K562 (cell line): ENCODE results near the gene KAZN. TPM values are rescaled to one million over a fixed set of nuclear protein-coding genes. Genes with fewer than 3 reads are reported as not detected.

Experiments
- ATAC-seq: fragments of 200-7000 bp; cut with Tn5 transposase; 3 replicates; pipeline ENCODE4 v1.9.1; 2020; ENCODE audit warnings: moderate library complexity
- BruUV-seq: library from RNA; stranded (reverse); fragments of 400-500 nt; replicated peaks from 2 replicates; lab custom pipeline; 2021; lab: Mats Ljungman, UMichigan
- CTCF ChIA-PET: fragments of 300-600 bp; formaldehyde crosslinking; extraction: SDS; loops from one replicate; lab custom pipeline; 2021; ENCODE audit warnings: low intra/inter-chr PET ratio; lab: Yijun Ruan, JAX
- POLR2A ChIA-PET: fragments of 300-600, 350-650 bp; sonication (Branson Sonifier 250); formaldehyde crosslinking; extraction: SDS; loops from one replicate; lab custom pipeline; 2021; ENCODE audit warnings: antibody characterized with exemption, inconsistent platforms; lab: Yijun Ruan, JAX
- DNase-seq, 4 experiments: peaks; one replicate each; pipeline versions ENCODE4 v3.0.0 to v3.0.0-alpha.2; 2011 to 2018; ENCODE audit warnings: low spot score in 3 of 4, mixed read lengths in 3 of 4; ENCODE audit errors: extremely low read depth in 1 of 4
- FAIRE-seq: peaks from 2 replicates; lab custom pipeline; 2011; peaks lifted over from hg19 to GRCh38; lab: Jason Lieb, UNC
- H2AFZ ChIP-seq: 2 replicates; pipeline ENCODE4 v1.6.0; 2011; ENCODE audit warnings: low read depth, low read length, control low read depth, inconsistent platforms
- H3K27ac ChIP-seq: fragments of 200-600 bp; 3 replicates; pipeline ENCODE4 v1.8.0; 2011; ENCODE audit warnings: low read depth, mild to moderate bottlenecking, control low read depth, inconsistent platforms, low read length, moderate library complexity, mixed read lengths; ENCODE audit errors: extremely low read depth
- H3K27me3 ChIP-seq, 2 experiments: fragments of 300-600 bp in 1 of 2; 2 replicates in 1 of 2; 3 replicates in 1 of 2; pipeline versions ENCODE4 v1.6.0 to v1.8.0; 2011; ENCODE audit warnings: inconsistent platforms in 2 of 2, low read length in 2 of 2, mild to moderate bottlenecking in 1 of 2, mixed read lengths in 1 of 2, moderate library complexity in 1 of 2; ENCODE audit not compliant: control insufficient read depth in 2 of 2, insufficient read depth in 2 of 2
- H3K36me3 ChIP-seq: fragments of 300-600 bp; 3 replicates; pipeline ENCODE4 v1.8.0; 2011; ENCODE audit warnings: mild to moderate bottlenecking, low read length, inconsistent platforms; ENCODE audit not compliant: control insufficient read depth, insufficient read depth
- H3K4me1 ChIP-seq, 2 experiments: fragments of 200-600 bp in 1 of 2; replicated peaks in 1 of 2; 2 replicates in 1 of 2; 3 replicates in 1 of 2; pipeline versions ENCODE4 v1.5.1 to v1.8.0; 2011; ENCODE audit warnings: inconsistent platforms in 2 of 2, low read length in 2 of 2, mild to moderate bottlenecking in 1 of 2, mixed read lengths in 1 of 2, moderate library complexity in 1 of 2; ENCODE audit not compliant: control insufficient read depth in 2 of 2, insufficient read depth in 2 of 2
- H3K4me2 ChIP-seq: 2 replicates; pipeline ENCODE4 v1.6.1; 2011; ENCODE audit warnings: low read length, control low read depth, inconsistent platforms, mixed read lengths; ENCODE audit not compliant: insufficient read depth
- H3K4me3 ChIP-seq: fragments of 200-600 bp; sonication (generic), shearing (Covaris generic); 2 replicates; pipeline ENCODE4 v1.5.1; 2016; ENCODE audit warnings: control low read depth, inconsistent platforms
- H3K79me2 ChIP-seq: fragments of 200-600 bp; 3 replicates; pipeline ENCODE4 v1.8.0; 2011; ENCODE audit warnings: low read length, inconsistent platforms; ENCODE audit not compliant: control insufficient read depth, insufficient read depth
- H3K9ac ChIP-seq, 2 experiments: 2 replicates each; pipeline versions ENCODE4 v1.6.0 to v1.6.1; 2011; ENCODE audit warnings: low read depth in 2 of 2, low read length in 2 of 2, control low read depth in 1 of 2, inconsistent platforms in 1 of 2, mild to moderate bottlenecking in 1 of 2, mixed read lengths in 1 of 2; ENCODE audit not compliant: insufficient read depth in 1 of 2
- H3K9me1 ChIP-seq: one replicate; pipeline ENCODE4 v1.6.0; 2011; ENCODE audit warnings: inconsistent platforms, mild to moderate bottlenecking, low read length, moderate library complexity; ENCODE audit not compliant: control insufficient read depth, insufficient read depth
- H3K9me3 ChIP-seq: replicated peaks from 2 replicates; pipeline ENCODE4 v1.5.1; 2011; ENCODE audit warnings: low read depth, low read length, inconsistent platforms; ENCODE audit not compliant: control insufficient read depth, insufficient read depth
- H4K20me1 ChIP-seq: replicated peaks from 2 replicates; pipeline ENCODE4 v1.6.1; 2011; ENCODE audit warnings: low read length, inconsistent platforms, mixed read lengths; ENCODE audit not compliant: control insufficient read depth, insufficient read depth
- MYBL2 ChIP-seq, 2 experiments: fragments of 450-650 bp in 1 of 2; sonication (generic) in 1 of 2; formaldehyde crosslinking in 1 of 2; IDR thresholded peaks; 2 replicates each; pipeline versions ENCODE4 v1.6.1 to v1.8.1; 2017 to 2022; ENCODE audit warnings: borderline replicate concordance in 1 of 2, inconsistent platforms in 1 of 2, low read depth in 1 of 2, mild to moderate bottlenecking in 1 of 2, missing genetic modification reagents in 1 of 2, moderate library complexity in 1 of 2
- NONO ChIP-seq, 2 experiments: fragments of 200-400 bp in 1 of 2; fragments of 450-650 bp in 1 of 2; formaldehyde crosslinking in 1 of 2; IDR thresholded peaks; 2 replicates each; pipeline ENCODE4 v1.6.1; 2017; ENCODE audit warnings: low read depth in 2 of 2, mild to moderate bottlenecking in 2 of 2, moderate library complexity in 2 of 2, low read length in 1 of 2
- NR1H2 ChIP-seq: sonication (generic); formaldehyde crosslinking; IDR thresholded peaks from 2 replicates; pipeline ENCODE4 v1.4.0; 2020; ENCODE audit warnings: mild to moderate bottlenecking, missing genetic modification reagents
- RAD21 ChIP-seq, 2 experiments: fragments of 250-450 bp in 1 of 2; fragments of 450-650 bp in 1 of 2; sonication (Bioruptor Pico) in 1 of 2; formaldehyde crosslinking in 1 of 2; IDR thresholded peaks in 1 of 2; conservative IDR thresholded peaks in 1 of 2; 2 replicates each; pipeline versions ENCODE4 v1.4.0 to v1.8.0; 2020 to 2022; ENCODE audit warnings: mild to moderate bottlenecking in 2 of 2, moderate library complexity in 1 of 2
- RBBP5 ChIP-seq: fragments of 200-600 bp; sonication (generic); IDR thresholded peaks from 2 replicates; pipeline ENCODE4 v1.6.1; 2012; ENCODE audit warnings: borderline replicate concordance, mild to moderate bottlenecking, low read length, control low read depth, inconsistent platforms; ENCODE audit not compliant: insufficient read depth, poor library complexity, severe bottlenecking
- RUNX1 ChIP-seq: sonication (generic); IDR thresholded peaks from 2 replicates; pipeline ENCODE4 v1.6.1; 2016; ENCODE audit warnings: antibody characterized with exemption, low read depth
- SMAD1 ChIP-seq: fragments of 150-350 bp; IDR thresholded peaks from 2 replicates; pipeline ENCODE4 v1.6.1; 2014; ENCODE audit warnings: low read length, low read depth; ENCODE audit not compliant: partially characterized antibody
- SMAD4 ChIP-seq: fragments of 250-450 bp; sonication (Bioruptor Pico); conservative IDR thresholded peaks from 2 replicates; pipeline ENCODE4 v1.8.0; 2021; ENCODE audit warnings: inconsistent platforms, mild to moderate bottlenecking, moderate library complexity
- SPI1 ChIP-seq: IDR thresholded peaks from 2 replicates; pipeline ENCODE4 v1.6.1; 2011; ENCODE audit warnings: low read depth, low read length, control low read depth, borderline replicate concordance
- ZNF354B ChIP-seq: fragments of 250-450 bp; sonication (Bioruptor Pico); IDR thresholded peaks from 2 replicates; pipeline ENCODE4 v1.4.0; 2020
- ZNF785 ChIP-seq: fragments of 250-450 bp; sonication (Bioruptor Pico); IDR thresholded peaks from 2 replicates; pipeline ENCODE4 v1.4.0; 2020; ENCODE audit warnings: mild to moderate bottlenecking
- ZNF830 ChIP-seq: fragments of 250-450 bp; sonication (Bioruptor Pico); IDR thresholded peaks from 2 replicates; pipeline ENCODE4 v1.5.0; 2021; ENCODE audit warnings: mild to moderate bottlenecking
- WGBS: fragments of 100-300 bp; shearing (Covaris generic); methylation state at CpG from one replicate; pipeline ENCODE4 v1.1.6; 2016; ENCODE audit warnings: low coverage, mixed read lengths; ENCODE audit not compliant: insufficient coverage; ENCODE audit errors: missing lambda C conversion rate; 5-methylcytosine and 5-hydroxymethylcytosine counted together
- in situ Hi-C: fragments of 300-500 bp; cut with MboI; formaldehyde crosslinking; loops from 4 replicates; pipeline ENCODE4 v1.15.0; 2018; ENCODE audit warnings: inconsistent platforms, mixed read lengths
- intact Hi-C: fragments of 100-400 bp; cut with micrococcal nuclease; formaldehyde crosslinking; loops from 2 replicates; pipeline ENCODE4 v1.14.2; 2022
- polyA plus RNA-seq, 8 experiments: library from polyadenylated mRNA; depleted of rRNA in 4 of 8; stranded (reverse) in 5 of 8; unstranded in 3 of 8; fragments of >200 nt; fragmentation: Nextera tagmentation in 2 of 8; fragmentation: Illumina TruSeq in 1 of 8; extraction: Ambion mirVana in 2 of 8; extraction: Trizol in 1 of 8; gene quantifications; 2 replicates each; pipeline versions ENCODE4 v1.2.1 to v1.2.3, GENCODE V29; 2011 to 2014; ENCODE audit warnings: inconsistent platforms in 1 of 8, missing spikeins in 1 of 8
- total RNA-seq, 7 experiments: library from RNA; depleted of rRNA in 6 of 7; stranded (reverse); fragments of >200 nt in 6 of 7; fragmentation: Illumina TruSeq in 2 of 7; extraction: Trizol in 2 of 7; gene quantifications; 2 replicates each; pipeline versions ENCODE4 v1.2.1 to v1.2.3, GENCODE V29; 2011 to 2021; ENCODE audit warnings: low replicate concordance in 1 of 7

Gene KAZN
- total and polyA plus RNA-seq, 9 of the 15 experiments (the other 6 are each of a cell fraction or from before 2014, with no cell fraction given) = 2.1 to 21.6 (median 5.4) TPM

DNA sequence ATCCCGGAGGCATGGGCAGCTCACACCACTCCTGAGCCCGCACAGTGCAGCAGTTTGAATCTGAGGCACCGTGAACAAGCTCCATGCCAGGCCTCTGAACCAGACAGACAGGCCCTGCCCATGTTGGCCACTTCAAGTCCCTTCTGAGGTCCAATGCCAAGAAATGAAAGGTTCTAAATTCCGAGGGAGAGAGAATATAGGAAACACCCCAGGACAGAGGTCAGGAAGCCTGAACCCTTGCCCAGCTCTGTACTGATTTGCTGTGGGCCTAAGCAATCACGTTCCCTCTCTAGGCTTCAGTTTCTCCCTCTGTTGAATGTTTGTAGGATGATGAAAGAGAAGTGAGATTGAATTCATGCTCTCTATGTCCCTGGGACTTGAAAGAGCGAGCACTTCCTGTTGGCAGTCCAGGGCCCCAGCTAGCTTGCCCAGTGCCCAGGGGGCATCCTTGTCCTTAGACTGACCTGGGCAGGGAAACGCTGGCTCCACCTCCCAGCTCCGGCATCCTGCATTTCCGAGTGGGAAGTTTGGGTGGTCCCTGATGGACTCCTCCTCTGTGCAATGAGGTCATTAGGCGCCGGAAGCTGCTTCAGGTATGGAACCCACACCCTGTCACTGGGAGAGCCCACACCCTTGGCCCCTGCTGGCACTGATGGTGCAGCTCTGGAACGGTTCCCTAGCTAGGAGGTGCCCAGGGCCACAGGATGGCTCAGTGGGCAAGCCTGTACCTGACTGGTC, 312.7 kb downstream of the KAZN start (continued):
- TF ChIP-seq SPI1 (no peak), ZNF354B (CRISPR knock-in tag) (no peak), RBBP5 (no peak), SMAD1 (no peak), NONO (IDR thresholded peaks at IDR 0.05; ENCODE audit: low read depth in 2 of 2, low read length in 1 of 2) (no peak), RAD21 (CRISPR knock-in tag; conservative IDR thresholded peaks at IDR 0.05 in 1 of 2, IDR thresholded peaks at IDR 0.05 in 1 of 2) (no peak), SMAD4 (CRISPR knock-in tag) (no peak)

DNA sequence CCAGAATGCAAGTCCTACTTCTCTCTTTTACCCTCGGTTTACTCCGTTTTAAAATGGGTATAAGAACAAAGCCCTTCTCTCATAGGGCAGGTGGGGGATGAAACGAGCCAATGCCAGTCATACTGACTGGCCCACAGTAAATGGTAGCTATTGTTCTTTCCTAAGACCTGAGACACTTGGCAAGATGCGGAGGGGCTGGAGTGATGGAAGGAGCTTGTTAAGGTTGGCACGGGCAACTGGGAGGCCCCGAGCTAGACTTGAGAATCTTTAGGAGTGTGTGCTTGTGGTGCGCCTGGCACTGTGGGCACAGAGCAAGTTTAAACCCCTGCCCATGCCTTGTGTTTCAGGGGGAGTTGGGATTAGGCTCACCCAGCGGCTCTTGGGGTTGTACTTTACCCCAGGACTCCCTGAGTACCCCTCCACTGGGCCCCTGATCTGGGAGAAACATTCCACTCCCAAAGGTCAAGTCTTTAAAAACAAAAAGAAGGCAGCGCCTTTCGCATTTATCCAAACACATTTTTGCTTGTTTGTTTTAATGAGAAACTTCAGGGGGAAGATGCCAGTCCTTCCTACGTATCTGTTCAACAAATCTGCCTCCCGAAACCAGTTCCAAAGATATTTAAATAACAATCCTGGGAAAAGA, 314.5 kb downstream of the KAZN start:
- intact Hi-C loops (no loop called here), in situ Hi-C loops (no loop called here)
- no peak for ATAC-seq
- no peak for FAIRE-seq
- ChIA-PET CTCF (no interaction called here), POLR2A (interaction anchor here (0.6 to 1.7 kb wide), 2 partner anchors 8 to 177 kb away, joined by 3 to 5 read pairs; no protein-coding TSS in a partner anchor)
- Histone ChIP-seq H3K4me3 (no peak overlapping the region), H3K27ac (no peak overlapping the region), H3K9me1 (no peaks in the 10 kb centered on the region), H3K4me1 (peaks cover 0 to 4% of the 10 kb centered on the region in 2 experiments; a peak in 1 of 5 replicates), H4K20me1 (peaks cover 3% of the 10 kb centered on the region; the same call in 1 of the 2 replicates), H2AFZ (no peak overlapping the region), H3K9me3 (no peaks in the 10 kb centered on the region), H3K9ac (no peak overlapping the region), H3K27me3 (peaks cover 0 to 6% of the 10 kb centered on the region in 2 experiments; a peak in 2 of 5 replicates), H3K79me2 (no peaks in the 10 kb centered on the region), H3K4me2 (no peak overlapping the region), H3K36me3 (no peaks in the 10 kb centered on the region)
- TF ChIP-seq NR1H2 = no peak
- TF ChIP-seq RUNX1 = no peak
- no peak for TF ChIP-seq ZNF830 (CRISPR knock-in tag)
- TF ChIP-seq MYBL2 (IDR thresholded peaks at IDR 0.05; ENCODE audit: low read depth) = no peak
- TF ChIP-seq MYBL2 (CRISPR knock-in tag; IDR thresholded peaks at IDR 0.05; ENCODE audit: borderline replicate concordance) = no peak
- no peak for TF ChIP-seq ZNF785 (CRISPR knock-in tag)
- WGBS = 37% methylated on average over 12 of the region's 12 CpGs
- no TSS peak for BruUV-seq
- no peak for DNase-seq
